CD4-positive, alpha-beta T cell (primary cell): ENCODE data around the gene VN1R5. TPM values are rescaled to one million over a fixed set of nuclear protein-coding genes. Genes with fewer than 3 reads are reported as not detected.
"Not testable (repeated sequence)": the region's sequence is repeated elsewhere in the genome, so short reads cannot be mapped to it uniquely, and the experiment has no call there.

Experiments used
- ATAC-seq: fragments of 200-7000 bp; cut with Tn5 transposase; one replicate; pipeline ENCODE4 v1.10.0; 2022; ENCODE audit warnings: mild to moderate bottlenecking; ENCODE audit not compliant: poor library complexity
- CTCF ChIA-PET: fragments of 350-600 bp; sonication (Branson Sonifier 250); formaldehyde crosslinking; loops from one replicate; lab custom pipeline; 2021; ENCODE audit warnings: antibody characterized with exemption, inconsistent platforms; lab: Charles Lee
- POLR2A ChIA-PET: fragments of 350-600 bp; sonication (Branson Sonifier 250); formaldehyde crosslinking; loops from one replicate; lab custom pipeline; 2021; ENCODE audit warnings: antibody characterized with exemption, inconsistent platforms; lab: Charles Lee
- DNase-seq, 14 experiments: peaks; one replicate each; pipeline ENCODE4 v3.0.0-alpha.2; 2013 to 2020; ENCODE audit warnings: mixed read lengths in 2 of 14
- H3K27ac ChIP-seq, 2 donors: one replicate each; pipeline versions ENCODE4 v1.5.1 to v1.7.0; 2013; ENCODE audit warnings: low read length in 2 of 2, low read depth in 1 of 2, mild to moderate bottlenecking in 1 of 2
- H3K27me3 ChIP-seq, 2 experiments: 1 replicate in 1 of 2; 2 replicates in 1 of 2; pipeline versions ENCODE4 v1.6.1 to v1.7.0; 2013; ENCODE audit warnings: low read length in 2 of 2, control low read depth in 1 of 2, mild to moderate bottlenecking in 1 of 2, moderate library complexity in 1 of 2; ENCODE audit not compliant: insufficient read depth in 2 of 2, control insufficient read depth in 1 of 2
- H3K36me3 ChIP-seq: one replicate; pipeline ENCODE4 v1.6.1; 2013; ENCODE audit warnings: low read length, control low read depth; ENCODE audit not compliant: insufficient read depth
- H3K4me1 ChIP-seq: one replicate; pipeline ENCODE4 v1.6.1; 2013; ENCODE audit warnings: low read length, control low read depth; ENCODE audit not compliant: insufficient read depth
- H3K4me3 ChIP-seq: one replicate; pipeline ENCODE4 v1.5.1; 2013; ENCODE audit warnings: mild to moderate bottlenecking, low read length, moderate library complexity
- H3K9me3 ChIP-seq, 2 experiments: 1 replicate in 1 of 2; 2 replicates in 1 of 2; pipeline versions ENCODE4 v1.6.1 to v1.7.0; 2013; ENCODE audit warnings: low read length in 2 of 2, mild to moderate bottlenecking in 2 of 2, control low read depth in 1 of 2, moderate library complexity in 1 of 2; ENCODE audit not compliant: control insufficient read depth in 1 of 2, insufficient read depth in 1 of 2
- H3K27ac Mint-ChIP-seq: one replicate; pipeline ENCODE4 v1.8.0; 2020; ENCODE audit warnings: mixed read lengths
- H3K27me3 Mint-ChIP-seq: one replicate; pipeline ENCODE4 v1.8.0; 2021; ENCODE audit warnings: mixed read lengths
- H3K36me3 Mint-ChIP-seq: one replicate; pipeline ENCODE4 v1.8.0; 2021; ENCODE audit warnings: low read depth, mixed read lengths
- H3K4me1 Mint-ChIP-seq: one replicate; pipeline ENCODE4 v1.8.0; 2021; ENCODE audit warnings: low read depth, mixed read lengths
- H3K4me3 Mint-ChIP-seq: one replicate; pipeline ENCODE4 v1.8.0; 2020; ENCODE audit warnings: mild to moderate bottlenecking, mixed read lengths
- H3K9me3 Mint-ChIP-seq: one replicate; pipeline ENCODE4 v1.8.0; 2020; ENCODE audit warnings: mixed read lengths
- intact Hi-C, 2 experiments: fragments of 100-400 bp; cut with DNase I in 1 of 2; cut with micrococcal nuclease in 1 of 2; formaldehyde crosslinking; loops; one replicate each; pipeline versions ENCODE4 v1.15.1 to v1.9.0; 2023 to 2025; cut with DNase I, micrococcal nuclease
- total RNA-seq, 174 experiments: library from RNA in 2 of 174; stranded (reverse) in 2 of 174; gene quantifications; one replicate each; pipeline ENCODE4 v1.2.3 and lab custom pipeline; 2021 to 2026
- TF ChIP-seq, protein P1 (sequence below): fragments of 200-600 bp; IDR thresholded peaks from one replicate; pipeline ENCODE4 v1.8.0; 2022; ENCODE audit warnings: antibody characterized with exemption, mild to moderate bottlenecking

VN1R5 gene
- total RNA-seq, 2 experiments from 2014 or later, result not detected

DNA sequence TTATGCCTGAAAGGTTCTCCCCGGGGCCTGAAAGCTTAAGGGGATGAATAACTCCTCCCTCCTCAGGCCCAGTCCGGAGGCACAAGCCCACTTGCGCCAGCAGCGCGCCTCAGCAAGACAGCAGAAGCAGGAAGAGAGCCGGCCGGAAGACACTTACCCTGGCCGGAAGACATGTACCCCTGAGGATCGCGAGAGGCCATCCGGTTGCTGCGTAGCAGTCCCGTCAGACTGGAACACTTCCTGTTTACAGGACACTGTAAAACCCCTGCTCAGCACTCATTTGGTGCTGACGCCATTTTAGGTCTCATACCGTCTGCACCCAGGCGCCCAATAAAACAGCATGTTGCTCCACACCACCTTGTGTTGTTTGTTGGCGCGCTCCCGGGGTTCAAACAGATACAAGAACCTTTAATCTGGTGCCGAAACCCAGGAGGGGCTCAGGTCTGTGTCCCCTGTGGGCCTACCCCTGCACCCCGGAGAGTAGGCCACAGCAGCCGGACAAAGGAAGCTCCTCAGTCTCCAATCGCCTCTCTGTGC is 30.3 kb downstream of the VN1R5 start:
- H3K4me3 ChIP-seq, result no peak overlapping the region
- no peak overlapping the region for H3K27ac Mint-ChIP-seq
- no peaks in the 10 kb centered on the region for H3K4me1 ChIP-seq
- no peaks in the 10 kb centered on the region for H3K36me3 Mint-ChIP-seq
- peaks cover 3% of the 10 kb centered on the region for H3K9me3 Mint-ChIP-seq
- TF ChIP-seq, protein P1, sequence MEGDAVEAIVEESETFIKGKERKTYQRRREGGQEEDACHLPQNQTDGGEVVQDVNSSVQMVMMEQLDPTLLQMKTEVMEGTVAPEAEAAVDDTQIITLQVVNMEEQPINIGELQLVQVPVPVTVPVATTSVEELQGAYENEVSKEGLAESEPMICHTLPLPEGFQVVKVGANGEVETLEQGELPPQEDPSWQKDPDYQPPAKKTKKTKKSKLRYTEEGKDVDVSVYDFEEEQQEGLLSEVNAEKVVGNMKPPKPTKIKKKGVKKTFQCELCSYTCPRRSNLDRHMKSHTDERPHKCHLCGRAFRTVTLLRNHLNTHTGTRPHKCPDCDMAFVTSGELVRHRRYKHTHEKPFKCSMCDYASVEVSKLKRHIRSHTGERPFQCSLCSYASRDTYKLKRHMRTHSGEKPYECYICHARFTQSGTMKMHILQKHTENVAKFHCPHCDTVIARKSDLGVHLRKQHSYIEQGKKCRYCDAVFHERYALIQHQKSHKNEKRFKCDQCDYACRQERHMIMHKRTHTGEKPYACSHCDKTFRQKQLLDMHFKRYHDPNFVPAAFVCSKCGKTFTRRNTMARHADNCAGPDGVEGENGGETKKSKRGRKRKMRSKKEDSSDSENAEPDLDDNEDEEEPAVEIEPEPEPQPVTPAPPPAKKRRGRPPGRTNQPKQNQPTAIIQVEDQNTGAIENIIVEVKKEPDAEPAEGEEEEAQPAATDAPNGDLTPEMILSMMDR, result no peak
- no peaks in the 10 kb centered on the region for H3K4me1 Mint-ChIP-seq
- ChIA-PET POLR2A (no interaction called here), CTCF (no interaction called here)
- H3K9me3 ChIP-seq, result peaks cover 0 to 25% of the 10 kb centered on the region in 2 experiments
- DNase-seq (no peak), ATAC-seq (no peak)
- H3K27me3 Mint-ChIP-seq, result no peaks in the 10 kb centered on the region
- H3K36me3 ChIP-seq, result no peaks in the 10 kb centered on the region
- no peaks in the 10 kb centered on the region for H3K27me3 ChIP-seq
- no peak overlapping the region for H3K4me3 Mint-ChIP-seq
- no peak overlapping the region for H3K27ac ChIP-seq
- intact Hi-C loops, result no loop called here

DNA sequence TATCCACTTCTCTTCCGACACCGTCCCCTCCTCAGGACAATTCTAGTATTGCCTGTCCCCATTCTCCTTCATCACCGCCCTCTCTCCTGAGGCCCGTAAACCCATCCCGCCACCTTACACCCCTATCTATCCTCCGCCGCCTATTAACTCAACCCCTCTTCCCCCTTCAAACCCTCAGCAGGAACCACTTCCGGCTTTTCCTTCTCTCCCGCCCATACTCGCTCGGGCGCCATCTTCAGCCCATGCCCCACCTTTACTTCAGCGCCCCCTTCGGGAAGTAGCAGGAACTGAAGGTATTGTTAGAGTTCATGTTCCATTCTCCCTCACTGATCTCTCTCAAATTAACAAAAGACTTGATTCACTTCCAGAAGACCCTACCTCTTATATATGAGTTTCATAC is 31.6 kb downstream of the VN1R5 start:
- no peaks in the 10 kb centered on the region for H3K4me1 ChIP-seq
- peaks cover 3% of the 10 kb centered on the region for H3K9me3 Mint-ChIP-seq
- H3K27me3 ChIP-seq, result no peaks in the 10 kb centered on the region
- CTCF ChIA-PET, result no interaction called here
- no peak overlapping the region for H3K4me3 ChIP-seq
- no peak overlapping the region for H3K4me3 Mint-ChIP-seq
- no peak overlapping the region for H3K27ac Mint-ChIP-seq
- POLR2A ChIA-PET, result no interaction called here
- H3K27ac ChIP-seq, result no peak overlapping the region
- H3K9me3 ChIP-seq, result peaks cover 0 to 25% of the 10 kb centered on the region in 2 experiments
- no peaks in the 10 kb centered on the region for H3K36me3 Mint-ChIP-seq
- TF ChIP-seq, protein P1, result no peak
- no peaks in the 10 kb centered on the region for H3K27me3 Mint-ChIP-seq
- ATAC-seq (no peak), DNase-seq (no peak)
- no peaks in the 10 kb centered on the region for H3K36me3 ChIP-seq
- no peaks in the 10 kb centered on the region for H3K4me1 Mint-ChIP-seq
- intact Hi-C loops, result no loop called here

DNA sequence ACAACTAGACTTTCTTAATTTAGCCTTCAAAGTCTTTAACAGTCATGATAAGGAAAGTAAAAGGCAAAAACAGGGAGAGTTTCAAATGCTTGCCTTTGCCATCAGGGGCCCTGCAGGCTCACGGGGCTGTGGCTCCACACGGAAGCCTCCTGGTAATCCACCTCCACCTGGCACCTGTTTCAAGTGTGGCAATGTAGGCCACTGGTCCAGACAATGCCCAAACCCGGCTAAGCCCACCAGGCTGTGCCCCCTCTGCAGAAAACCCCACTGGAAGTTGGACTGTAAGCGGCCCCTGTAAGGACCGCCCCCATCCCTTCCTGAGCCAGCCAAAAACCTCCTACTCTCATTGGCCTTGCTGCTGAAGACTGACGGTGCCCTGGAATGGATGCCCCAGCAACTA is 32.5 kb downstream of the VN1R5 start:
- no peak overlapping the region for H3K27ac ChIP-seq
- no peak for DNase-seq
- no peaks in the 10 kb centered on the region for H3K27me3 ChIP-seq
- intact Hi-C loops, result no loop called here
- no peak for ATAC-seq
- ChIA-PET CTCF (no interaction called here), POLR2A (no interaction called here)
- Mint-ChIP-seq H3K36me3 (no peaks in the 10 kb centered on the region), H3K4me3 (no peak overlapping the region), H3K27me3 (no peaks in the 10 kb centered on the region), H3K9me3 (peaks cover 3% of the 10 kb centered on the region), H3K27ac (no peak overlapping the region), H3K4me1 (no peaks in the 10 kb centered on the region)
- H3K4me1 ChIP-seq, result no peaks in the 10 kb centered on the region
- TF ChIP-seq, protein P1, result no peak
- peaks cover 0 to 25% of the 10 kb centered on the region in 2 experiments for H3K9me3 ChIP-seq
- H3K36me3 ChIP-seq, result no peaks in the 10 kb centered on the region
- no peak overlapping the region for H3K4me3 ChIP-seq

DNA sequence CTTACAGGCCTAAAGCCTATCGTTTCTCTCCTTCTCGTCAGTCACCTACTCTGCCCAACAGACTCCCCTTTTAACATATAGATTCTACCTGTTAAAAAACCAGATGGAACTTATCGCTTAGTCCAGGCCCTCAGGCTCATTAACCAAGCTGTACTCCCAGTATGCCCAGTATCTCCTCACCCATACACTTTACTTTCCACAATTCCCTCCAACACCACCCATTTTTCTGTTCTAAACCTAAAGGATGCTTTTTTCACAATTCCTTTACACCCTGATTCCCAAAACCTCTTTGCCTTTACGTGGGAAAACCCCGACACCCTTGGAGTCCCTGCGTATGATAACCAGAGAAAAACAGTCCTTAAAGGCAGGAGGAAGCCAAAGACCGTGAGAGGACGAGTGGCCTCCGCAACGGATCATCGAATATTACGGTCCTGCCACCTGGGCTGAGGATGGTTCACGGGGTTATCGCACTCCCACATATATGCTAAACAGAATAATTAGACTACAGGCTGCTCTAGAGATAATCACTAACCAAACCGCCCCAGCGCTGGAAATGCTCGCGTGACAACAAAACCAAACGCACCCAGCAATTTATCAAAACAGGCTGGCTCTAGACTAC is 33.5 kb downstream of the VN1R5 start:
- H3K9me3 Mint-ChIP-seq, H3K27me3 ChIP-seq, CTCF ChIA-PET, intact Hi-C loops, H3K4me1 ChIP-seq, H3K4me1 Mint-ChIP-seq, H3K36me3 ChIP-seq, H3K4me3 Mint-ChIP-seq, DNase-seq, POLR2A ChIA-PET, H3K36me3 Mint-ChIP-seq, H3K27ac ChIP-seq, H3K27me3 Mint-ChIP-seq, ATAC-seq, H3K4me3 ChIP-seq, H3K27ac Mint-ChIP-seq: not testable (repeated sequence)
- peaks cover 0 to 25% of the 10 kb centered on the region in 2 experiments for H3K9me3 ChIP-seq
